RCC 7860 (cell line): ENCODE data around the gene CFI.

Experiments
- DNase-seq: peaks from one replicate; pipeline ENCODE4 v3.0.0-alpha.2; 2015; ENCODE audit warnings: low spot score
- FAIRE-seq: peaks from 2 replicates; lab custom pipeline; 2012; peaks lifted over from hg19 to GRCh38; lab: Jason Lieb, UNC

CFI gene

GRCh38 chr4:109699553-109700225 lies 102.1 kb downstream of the CFI start:
- DNase-seq (no peak), FAIRE-seq (no peak)

DNA sequence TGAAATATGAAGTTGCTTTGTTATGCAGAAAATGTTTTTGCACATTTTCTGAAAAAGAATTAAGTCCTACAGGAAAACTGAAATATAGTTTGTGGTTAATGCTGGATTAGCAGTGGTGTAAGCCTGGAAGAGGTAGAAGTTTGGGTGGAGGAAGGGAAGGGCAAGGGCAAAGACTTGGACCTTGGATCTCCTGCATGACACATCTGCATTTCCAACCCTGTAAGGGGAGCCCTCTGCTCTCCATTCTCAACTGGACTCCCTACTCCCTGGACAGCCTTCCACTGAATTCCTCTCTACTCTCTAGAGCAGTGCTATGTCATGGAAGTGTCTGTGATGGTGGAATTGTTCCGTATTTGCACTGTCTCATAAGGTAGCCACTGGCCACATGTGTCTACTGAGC lies 103.1 kb downstream of the CFI start:
- DNase-seq: no peak
- FAIRE-seq: no peak

GRCh38 chr4:109691411-109691920 lies 110.3 kb downstream of the CFI start:
- no peak for DNase-seq
- no peak for FAIRE-seq
